ENCODE measurements around the gene LRCH4. TPM values are rescaled to one million over a fixed set of nuclear protein-coding genes. Genes with fewer than 3 reads are reported as not detected.

Gene LRCH4
- total RNA-seq, 1 donor from 2014 or later, result 64.5 TPM

GRCh38 chr7:100595188-100595587 is 9.3 kb upstream of the LRCH4 start:
- Mint-ChIP-seq H3K27ac (no peak overlapping the region), H3K4me3 (no peak overlapping the region), H3K9me3 (no peaks in the 10 kb centered on the region), H3K4me1 (ENCODE audit: unreplicated experiment) (peaks cover 15% of the 10 kb centered on the region), H3K27me3 (peaks cover 4% of the 10 kb centered on the region), H3K36me3 (no peaks in the 10 kb centered on the region)
- TF ChIP-seq CTCF (conservative IDR thresholded peaks at IDR 0.05), result no peak
- no peak for DNase-seq (ENCODE audit: extremely low spot score, unreplicated experiment)

GRCh38 chr7:100591596-100591995 is 5.7 kb upstream of the LRCH4 start:
- DNase-seq (ENCODE audit: extremely low spot score, unreplicated experiment), result no peak
- H3K27ac Mint-ChIP-seq, result no peak overlapping the region
- H3K9me3 Mint-ChIP-seq, result no peaks in the 10 kb centered on the region
- H3K4me1 Mint-ChIP-seq (ENCODE audit: unreplicated experiment), result peaks cover 29% of the 10 kb centered on the region
- H3K27me3 Mint-ChIP-seq, result peaks cover 8% of the 10 kb centered on the region
- H3K36me3 Mint-ChIP-seq, result no peaks in the 10 kb centered on the region
- no peak overlapping the region for H3K4me3 Mint-ChIP-seq
- TF ChIP-seq CTCF (conservative IDR thresholded peaks at IDR 0.05), result no peak

- Mint-ChIP-seq H3K36me3 (no peaks in the 10 kb centered on the region), H3K9me3 (no peaks in the 10 kb centered on the region), H3K27ac (no peak overlapping the region), H3K4me1 (ENCODE audit: unreplicated experiment) (peaks cover 24% of the 10 kb centered on the region), H3K27me3 (peaks cover 8% of the 10 kb centered on the region), H3K4me3 (peak overlapping the region; percentile 35)
- no peak for TF ChIP-seq CTCF (conservative IDR thresholded peaks at IDR 0.05)
- no peak for DNase-seq (ENCODE audit: extremely low spot score, unreplicated experiment)
Observed at GRCh38 chr7:100590077-100590737, 4.3 kb upstream of the LRCH4 start.

- no peak for TF ChIP-seq CTCF (conservative IDR thresholded peaks at IDR 0.05)
- no peak for DNase-seq (ENCODE audit: extremely low spot score, unreplicated experiment)
- H3K9me3 Mint-ChIP-seq, result no peaks in the 10 kb centered on the region
- H3K27ac Mint-ChIP-seq, result no peak overlapping the region
- peaks cover 24% of the 10 kb centered on the region for H3K4me1 Mint-ChIP-seq (ENCODE audit: unreplicated experiment)
- H3K4me3 Mint-ChIP-seq, result peak overlapping the region; percentile 44
- H3K27me3 Mint-ChIP-seq, result peaks cover 8% of the 10 kb centered on the region
- no peaks in the 10 kb centered on the region for H3K36me3 Mint-ChIP-seq
Observed at GRCh38 chr7:100589341-100589947, 3.5 kb upstream of the LRCH4 start.

- H3K27me3 Mint-ChIP-seq, result peaks cover 8% of the 10 kb centered on the region
Observed at GRCh38 chr7:100588438-100588837, 2.5 kb upstream of the LRCH4 start.

More at GRCh38 chr7:100588438-100588837, 2.5 kb upstream of the LRCH4 start:
- Mint-ChIP-seq H3K27ac (peak overlapping the region; percentile 34), H3K9me3 (no peaks in the 10 kb centered on the region), H3K4me3 (peak overlapping the region; percentile 79), H3K4me1 (ENCODE audit: unreplicated experiment) (peaks cover 30% of the 10 kb centered on the region), H3K36me3 (no peaks in the 10 kb centered on the region)
- DNase-seq (ENCODE audit: extremely low spot score, unreplicated experiment), result no peak
- TF ChIP-seq CTCF (conservative IDR thresholded peaks at IDR 0.05), result peak; percentile 53
